Hepatocyte (in vitro differentiated cells): ENCODE results near the gene GNAT1.

Source experiments
- CTCF ChIP-seq: fragments of 200-600 bp; sonication (generic); IDR thresholded peaks from 2 replicates; pipeline ENCODE4 v1.5.1; 2016; ENCODE audit warnings: antibody characterized with exemption, mild to moderate bottlenecking; ENCODE audit not compliant: poor library complexity
- EZH2 ChIP-seq: fragments of 200-600 bp; sonication (generic); IDR thresholded peaks from 2 replicates; pipeline ENCODE4 v1.6.1; 2016; ENCODE audit warnings: antibody characterized with exemption, mild to moderate bottlenecking, borderline replicate concordance
- EZH2phosphoT487 ChIP-seq: fragments of 200-600 bp; sonication (generic); IDR thresholded peaks from one replicate; pipeline ENCODE4 v1.6.1; 2018; ENCODE audit warnings: antibody characterized with exemption, mild to moderate bottlenecking, low read depth, moderate library complexity; ENCODE audit not compliant: unreplicated experiment, severe bottlenecking

- TF ChIP-seq CTCF (no peak), EZH2phosphoT487 (no peak), EZH2 (no peak)
These were observed 29.6 kb downstream of the GNAT1 start for GRCh38 chr3:50221051-50221410.
